Astrocyte of the spinal cord (primary cell): ENCODE results near the gene ALB.
"Not testable (repeated sequence)": the region's sequence is repeated elsewhere in the genome, so short reads cannot be mapped to it uniquely, and the experiment has no call there.

Experiments
- DNase-seq: peaks from one replicate; pipeline ENCODE4 v3.0.0; 2011; ENCODE audit warnings: low read depth, low spot score
- H3K4me3 ChIP-seq: 2 replicates; pipeline ENCODE4 v1.5.1; 2011; ENCODE audit warnings: low read depth, mild to moderate bottlenecking, low read length, moderate library complexity
- CTCF ChIP-seq: IDR thresholded peaks from 2 replicates; pipeline ENCODE4 v1.5.1; 2012; ENCODE audit warnings: low read depth, mild to moderate bottlenecking, low read length, inconsistent platforms
- in situ Hi-C: cut with HindIII; loops from 2 replicates; pipeline ENCODE4 v1.10.0; 2017; ENCODE audit warnings: low sequenced_read_pairs

ALB gene

GRCh38 chr4:73381214-73381613 lies 22.9 kb upstream of the ALB start:
- DNase-seq: no peak
- in situ Hi-C loops: no loop called here
- H3K4me3 ChIP-seq: no peak overlapping the region
- TF ChIP-seq CTCF: no peak

- H3K4me3 ChIP-seq: no peak overlapping the region
- TF ChIP-seq CTCF: no peak
- in situ Hi-C loops: no loop called here
- DNase-seq: no peak
These were observed 20.6 kb upstream of the ALB start for GRCh38 chr4:73383452-73383851.

GRCh38 chr4:73387552-73387951 lies 16.5 kb upstream of the ALB start:
- H3K4me3 ChIP-seq: no peak overlapping the region
- no peak for DNase-seq
- in situ Hi-C loops: no loop called here
- TF ChIP-seq CTCF: no peak

GRCh38 chr4:73388887-73389286 lies 15.2 kb upstream of the ALB start:
- H3K4me3 ChIP-seq: no peak overlapping the region
- no peak for TF ChIP-seq CTCF
- in situ Hi-C loops: no loop called here
- DNase-seq: no peak

GRCh38 chr4:73389663-73390062 lies 14.4 kb upstream of the ALB start:
- in situ Hi-C loops, DNase-seq, H3K4me3 ChIP-seq: not testable (repeated sequence)

GRCh38 chr4:73391774-73392173 lies 12.3 kb upstream of the ALB start:
- DNase-seq: no peak
- TF ChIP-seq CTCF: no peak
- in situ Hi-C loops: no loop called here
- no peak overlapping the region for H3K4me3 ChIP-seq

GRCh38 chr4:73392936-73393335 lies 11.2 kb upstream of the ALB start:
- no peak for DNase-seq
- no peak for TF ChIP-seq CTCF
- H3K4me3 ChIP-seq: no peak overlapping the region
- in situ Hi-C loops: no loop called here
